ENCODE results near the gene LETMD1.

LETMD1 gene

GRCh38 chr12:51083126-51083833 lies 35.2 kb downstream of the LETMD1 start, which contains the start of gene CSRNP2:
Gene CSRNP2, minus strand, starts transcription at chr12:51083596. Its CDS starts 7,035 bp downstream, at chr12:51076561.
- Histone ChIP-seq H3K27ac (peak within 1 kb of the TSS; percentile 89), H3K4me3 (peak within 1 kb of the TSS; percentile 96), H3K4me2 (peak within 1 kb of the TSS; percentile 98), H3K9ac (peak within 1 kb of the TSS; percentile 95), H3K27me3 (no peaks in the 10 kb centered on the region), H3K9me3 (no peaks in the 10 kb centered on the region), H3K36me3 (peaks cover 13% of the 10 kb centered on the region), H4K20me1 (peaks cover 32% of the 10 kb centered on the region), H3K4me1 (peaks cover 20% of the 10 kb centered on the region)
- no peak for TF ChIP-seq Cebpa-rat (IDR thresholded peaks at IDR 0.05)

GRCh38 chr12:51085757-51086156 lies 37.6 kb downstream of the LETMD1 start:
- no peaks in the 10 kb centered on the region for H3K27me3 ChIP-seq
- no peak for TF ChIP-seq Cebpa-rat (IDR thresholded peaks at IDR 0.05)
- no peak overlapping the region for H3K9ac ChIP-seq
- H4K20me1 ChIP-seq, result peaks cover 21% of the 10 kb centered on the region
- no peaks in the 10 kb centered on the region for H3K9me3 ChIP-seq
- H3K4me1 ChIP-seq, result peaks cover 20% of the 10 kb centered on the region
- no peak overlapping the region for H3K27ac ChIP-seq
- no peak overlapping the region for H3K4me2 ChIP-seq
- no peak overlapping the region for H3K4me3 ChIP-seq
- peaks cover 2% of the 10 kb centered on the region; the same call in 1 of the 2 replicates for H3K36me3 ChIP-seq

GRCh38 chr12:51086933-51087332 lies 38.8 kb downstream of the LETMD1 start:
- Histone ChIP-seq H3K9ac (no peak overlapping the region), H3K4me1 (peaks cover 13% of the 10 kb centered on the region), H3K27ac (no peak overlapping the region), H4K20me1 (peaks cover 9% of the 10 kb centered on the region), H3K27me3 (no peaks in the 10 kb centered on the region), H3K9me3 (no peaks in the 10 kb centered on the region), H3K4me3 (no peak overlapping the region), H3K36me3 (no peaks in the 10 kb centered on the region), H3K4me2 (no peak overlapping the region)
- TF ChIP-seq Cebpa-rat (IDR thresholded peaks at IDR 0.05), result peak; percentile 88

GRCh38 chr12:51087818-51088217 lies 39.7 kb downstream of the LETMD1 start:
- Histone ChIP-seq H3K36me3 (no peaks in the 10 kb centered on the region), H3K4me3 (no peak overlapping the region), H4K20me1 (peaks cover under 1% of the 10 kb centered on the region; the same call in 1 of the 2 replicates), H3K4me1 (peaks cover 4% of the 10 kb centered on the region), H3K4me2 (no peak overlapping the region), H3K27ac (no peak overlapping the region), H3K9ac (no peak overlapping the region), H3K27me3 (no peaks in the 10 kb centered on the region), H3K9me3 (no peaks in the 10 kb centered on the region)
- no peak for TF ChIP-seq Cebpa-rat (IDR thresholded peaks at IDR 0.05)

GRCh38 chr12:51090705-51091229 lies 42.6 kb downstream of the LETMD1 start:
- Histone ChIP-seq H4K20me1 (no peaks in the 10 kb centered on the region), H3K4me3 (no peak overlapping the region), H3K4me2 (no peak overlapping the region), H3K36me3 (no peaks in the 10 kb centered on the region), H3K9ac (no peak overlapping the region), H3K4me1 (no peaks in the 10 kb centered on the region), H3K9me3 (no peaks in the 10 kb centered on the region), H3K27ac (no peak overlapping the region), H3K27me3 (no peaks in the 10 kb centered on the region)
- peak; percentile 83; the same call in 1 of the 2 replicates for TF ChIP-seq Cebpa-rat (IDR thresholded peaks at IDR 0.05)

DNA sequence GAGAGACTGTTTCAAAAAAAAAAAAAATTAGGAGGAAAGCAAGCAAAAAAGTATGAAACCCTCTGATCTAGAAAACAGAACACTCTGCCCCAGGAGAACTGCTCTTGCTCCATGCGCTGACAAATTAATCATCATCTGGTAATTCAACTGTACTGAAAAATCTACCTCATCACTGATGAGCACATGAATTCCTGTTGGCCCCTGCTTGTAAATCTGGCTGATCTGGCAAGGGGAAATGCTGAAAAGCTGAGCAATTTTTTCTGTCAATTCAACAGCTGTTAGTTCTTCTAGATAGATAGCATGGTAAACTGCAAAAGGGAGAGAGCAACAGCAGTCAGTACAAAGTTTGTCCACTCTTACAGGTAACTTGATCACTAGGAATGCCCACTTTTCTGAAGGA lies 50.5 kb downstream of the LETMD1 start:
- TF ChIP-seq Cebpa-rat (IDR thresholded peaks at IDR 0.05), result no peak
- Histone ChIP-seq H3K9ac (no peak overlapping the region), H3K9me3 (no peaks in the 10 kb centered on the region), H3K4me3 (no peak overlapping the region), H3K4me2 (no peak overlapping the region), H3K27ac (no peak overlapping the region), H3K27me3 (no peaks in the 10 kb centered on the region), H4K20me1 (no peaks in the 10 kb centered on the region), H3K36me3 (no peaks in the 10 kb centered on the region), H3K4me1 (no peaks in the 10 kb centered on the region)

DNA sequence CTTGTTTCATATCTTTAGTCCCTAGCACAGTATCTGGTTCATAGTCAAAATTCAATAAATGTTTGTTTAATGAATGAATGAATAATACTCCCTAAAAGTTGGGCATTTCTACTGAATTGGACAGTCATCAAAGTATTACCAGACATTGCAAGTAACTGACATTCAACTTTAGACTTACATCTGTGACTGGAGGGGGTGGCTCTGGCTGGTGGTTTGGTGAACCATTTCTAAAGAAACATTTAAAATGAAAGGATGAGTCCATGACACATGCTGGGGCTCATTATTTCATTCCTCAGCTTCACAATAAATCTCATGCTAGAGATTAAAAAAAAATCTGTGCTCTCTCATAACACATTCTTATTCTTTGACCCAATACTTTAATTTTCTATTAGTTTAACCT lies 55.9 kb downstream of the LETMD1 start:
- Histone ChIP-seq H3K9ac (no peak overlapping the region), H3K4me2 (no peak overlapping the region), H4K20me1 (no peaks in the 10 kb centered on the region), H3K9me3 (no peaks in the 10 kb centered on the region), H3K27ac (no peak overlapping the region), H3K27me3 (no peaks in the 10 kb centered on the region), H3K36me3 (no peaks in the 10 kb centered on the region), H3K4me1 (peaks cover 9% of the 10 kb centered on the region), H3K4me3 (no peak overlapping the region)
- TF ChIP-seq Cebpa-rat (IDR thresholded peaks at IDR 0.05), result no peak

GRCh38 chr12:51108136-51108535 lies 60.0 kb downstream of the LETMD1 start:
- Histone ChIP-seq H3K27me3 (no peaks in the 10 kb centered on the region), H3K4me3 (no peak overlapping the region), H3K4me2 (no peak overlapping the region), H3K27ac (no peak overlapping the region), H4K20me1 (no peaks in the 10 kb centered on the region), H3K36me3 (no peaks in the 10 kb centered on the region), H3K4me1 (peaks cover 9% of the 10 kb centered on the region), H3K9ac (no peak overlapping the region), H3K9me3 (no peaks in the 10 kb centered on the region)
- no peak for TF ChIP-seq Cebpa-rat (IDR thresholded peaks at IDR 0.05)
